IPS-20b (cell line): ENCODE results near the gene KRT15.
"Not testable (repeated sequence)": the region's sequence is repeated elsewhere in the genome, so short reads cannot be mapped to it uniquely, and the experiment has no call there.

ENCODE experiments used
- H3K27ac ChIP-seq: one replicate; pipeline ENCODE4 v1.5.1; 2013; ENCODE audit warnings: low read length
- H3K27me3 ChIP-seq: 2 replicates; pipeline ENCODE4 v1.6.1; 2013; ENCODE audit warnings: mild to moderate bottlenecking, low read length, inconsistent platforms; ENCODE audit not compliant: insufficient read depth
- H3K36me3 ChIP-seq: 2 replicates; pipeline ENCODE4 v1.6.1; 2013; ENCODE audit warnings: low read depth, mild to moderate bottlenecking, inconsistent platforms, low read length, moderate library complexity; ENCODE audit not compliant: insufficient read depth
- H3K4me1 ChIP-seq: 2 replicates; pipeline ENCODE4 v1.6.1; 2013; ENCODE audit warnings: mild to moderate bottlenecking, control low read depth, inconsistent platforms, low read length, moderate library complexity; ENCODE audit not compliant: insufficient read depth
- H3K4me3 ChIP-seq: 2 replicates; pipeline ENCODE4 v1.5.1; 2013; ENCODE audit warnings: mild to moderate bottlenecking, low read length, inconsistent platforms
- H3K9ac ChIP-seq: 2 replicates; pipeline ENCODE4 v1.6.1; 2013; ENCODE audit warnings: low read depth, mild to moderate bottlenecking, inconsistent platforms, low read length, moderate library complexity
- H3K9me3 ChIP-seq: 2 replicates; pipeline ENCODE4 v1.6.1; 2013; ENCODE audit warnings: mild to moderate bottlenecking, low read depth, low read length, inconsistent platforms; ENCODE audit not compliant: insufficient read depth

The KRT15 gene

GRCh38 chr17:41542786-41543185, 24.1 kb upstream of the KRT15 start:
- H3K9ac ChIP-seq, H3K27me3 ChIP-seq, H3K4me3 ChIP-seq, H3K9me3 ChIP-seq, H3K27ac ChIP-seq, H3K36me3 ChIP-seq: not testable (repeated sequence)
- H3K4me1 ChIP-seq, result peaks cover 22% of the 10 kb centered on the region; the same call in 1 of the 2 replicates

- Histone ChIP-seq H3K9ac (no peak overlapping the region), H3K4me3 (no peak overlapping the region), H3K36me3 (no peaks in the 10 kb centered on the region), H3K9me3 (no peaks in the 10 kb centered on the region; the same call in 1 of the 2 replicates), H3K27ac (no peak overlapping the region), H3K27me3 (no peaks in the 10 kb centered on the region), H3K4me1 (peaks cover 22% of the 10 kb centered on the region; the same call in 1 of the 2 replicates)
Observed at GRCh38 chr17:41542357-41542756, 23.7 kb upstream of the KRT15 start.

- Histone ChIP-seq H3K36me3 (no peaks in the 10 kb centered on the region), H3K9me3 (no peaks in the 10 kb centered on the region), H3K4me1 (peaks cover 24% of the 10 kb centered on the region; the same call in 1 of the 2 replicates), H3K27me3 (no peaks in the 10 kb centered on the region), H3K27ac (no peak overlapping the region), H3K4me3 (no peak overlapping the region), H3K9ac (no peak overlapping the region)
Observed at GRCh38 chr17:41540921-41541625, 22.4 kb upstream of the KRT15 start.

GRCh38 chr17:41539979-41540701, 21.4 kb upstream of the KRT15 start:
- no peak overlapping the region for H3K27ac ChIP-seq
- H3K9me3 ChIP-seq, result no peaks in the 10 kb centered on the region
- no peak overlapping the region for H3K4me3 ChIP-seq
- peaks cover 30% of the 10 kb centered on the region; the same call in 1 of the 2 replicates for H3K4me1 ChIP-seq
- no peak overlapping the region for H3K9ac ChIP-seq
- H3K36me3 ChIP-seq, result no peaks in the 10 kb centered on the region
- H3K27me3 ChIP-seq, result no peaks in the 10 kb centered on the region

- H3K9ac ChIP-seq, result peak overlapping the region; percentile 21; the same call in 1 of the 2 replicates
- no peak overlapping the region for H3K27ac ChIP-seq
Observed at GRCh38 chr17:41539071-41539492, 20.4 kb upstream of the KRT15 start.

GRCh38 chr17:41538565-41538991, 19.9 kb upstream of the KRT15 start:
- Histone ChIP-seq H3K4me1 (peaks cover 23% of the 10 kb centered on the region; the same call in 1 of the 2 replicates), H3K27ac (no peak overlapping the region)

More at GRCh38 chr17:41539071-41539492, 20.4 kb upstream of the KRT15 start:
- Histone ChIP-seq H3K4me1 (peaks cover 23% of the 10 kb centered on the region; the same call in 1 of the 2 replicates), H3K27me3 (no peaks in the 10 kb centered on the region), H3K36me3 (no peaks in the 10 kb centered on the region), H3K4me3 (no peak overlapping the region), H3K9me3 (no peaks in the 10 kb centered on the region)

GRCh38 chr17:41537990-41538389, 19.3 kb upstream of the KRT15 start:
- Histone ChIP-seq H3K9me3 (no peaks in the 10 kb centered on the region), H3K27ac (no peak overlapping the region), H3K27me3 (no peaks in the 10 kb centered on the region), H3K4me3 (no peak overlapping the region), H3K4me1 (peaks cover 23% of the 10 kb centered on the region; the same call in 1 of the 2 replicates), H3K9ac (no peak overlapping the region), H3K36me3 (no peaks in the 10 kb centered on the region)

More at GRCh38 chr17:41538565-41538991, 19.9 kb upstream of the KRT15 start:
- no peak overlapping the region for H3K4me3 ChIP-seq
- H3K9me3 ChIP-seq, result no peaks in the 10 kb centered on the region
- H3K36me3 ChIP-seq, result no peaks in the 10 kb centered on the region
- H3K27me3 ChIP-seq, result no peaks in the 10 kb centered on the region
- H3K9ac ChIP-seq, result peak overlapping the region; percentile 21; the same call in 1 of the 2 replicates

- Histone ChIP-seq H3K4me3 (no peak overlapping the region), H3K9ac (no peak overlapping the region), H3K36me3 (no peaks in the 10 kb centered on the region), H3K27me3 (no peaks in the 10 kb centered on the region), H3K27ac (no peak overlapping the region), H3K9me3 (no peaks in the 10 kb centered on the region), H3K4me1 (peaks cover 23% of the 10 kb centered on the region; the same call in 1 of the 2 replicates)
Observed at GRCh38 chr17:41537614-41537954, 18.9 kb upstream of the KRT15 start.

- H3K4me3 ChIP-seq, result no peak overlapping the region
Observed at GRCh38 chr17:41536741-41537613, 18.3 kb upstream of the KRT15 start.

GRCh38 chr17:41535764-41536481, 17.2 kb upstream of the KRT15 start:
- H3K27me3 ChIP-seq, result no peaks in the 10 kb centered on the region
- H3K36me3 ChIP-seq, result no peaks in the 10 kb centered on the region
- no peak overlapping the region for H3K9ac ChIP-seq
- peaks cover 20% of the 10 kb centered on the region; the same call in 1 of the 2 replicates for H3K4me1 ChIP-seq
- H3K9me3 ChIP-seq, result no peaks in the 10 kb centered on the region
- H3K27ac ChIP-seq, result no peak overlapping the region
- H3K4me3 ChIP-seq, result no peak overlapping the region

More at GRCh38 chr17:41536741-41537613, 18.3 kb upstream of the KRT15 start:
- no peaks in the 10 kb centered on the region for H3K27me3 ChIP-seq
- H3K9ac ChIP-seq, result no peak overlapping the region
- no peaks in the 10 kb centered on the region for H3K36me3 ChIP-seq
- H3K4me1 ChIP-seq, result peaks cover 23% of the 10 kb centered on the region; the same call in 1 of the 2 replicates
- no peak overlapping the region for H3K27ac ChIP-seq
- H3K9me3 ChIP-seq, result no peaks in the 10 kb centered on the region
